ENCODE data around the gene TUBB. TPM values are rescaled to one million over a fixed set of nuclear protein-coding genes. Genes with fewer than 3 reads are reported as not detected.

Gene TUBB
- total RNA-seq, 1 experiment from 2014 or later, result 1,719 TPM

DNA sequence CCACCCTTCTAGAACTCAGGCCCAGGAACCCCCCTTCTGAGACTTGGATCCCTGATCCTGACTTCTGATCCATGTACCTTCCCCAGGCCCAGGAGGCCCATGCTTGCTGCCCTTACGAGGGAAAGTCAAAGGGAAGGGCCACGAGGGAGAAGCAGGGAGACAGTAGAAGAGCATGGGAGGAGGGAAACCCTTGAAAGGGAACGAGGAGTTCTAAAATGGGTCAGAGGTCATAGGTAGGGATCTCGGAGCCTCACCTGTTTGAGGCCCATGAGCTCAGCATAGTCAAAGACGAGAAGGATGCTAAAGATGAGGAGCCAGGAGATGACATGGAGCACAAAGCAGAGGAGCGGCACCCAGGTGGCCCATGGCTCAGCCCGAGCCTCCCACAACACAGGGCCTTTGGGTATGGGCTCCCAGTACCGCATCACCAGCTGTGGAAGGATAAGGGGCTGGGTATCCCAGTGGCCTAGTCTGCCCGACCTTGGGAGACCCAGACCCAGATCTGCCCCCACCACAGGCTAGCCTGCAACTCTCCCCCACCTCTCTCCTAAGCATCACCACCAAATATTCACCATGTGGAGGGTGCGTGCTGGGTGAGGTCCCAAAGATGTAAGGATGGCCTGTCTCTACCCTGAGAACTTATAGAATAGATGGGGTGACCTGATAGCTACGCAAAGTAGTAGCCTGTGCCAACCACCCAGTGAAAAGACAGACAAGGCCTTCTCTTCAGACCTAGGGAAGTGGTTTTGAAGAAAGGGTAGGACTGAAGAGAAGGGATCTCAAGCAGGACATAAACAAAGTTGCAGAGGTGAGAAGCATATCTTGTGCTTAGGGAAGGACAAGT lies 30.9 kb upstream of the TUBB start:
- Histone ChIP-seq H2BK20ac (ENCODE audit: low read depth, low read length, poor library complexity, severe bottlenecking) (no peak overlapping the region), H2BK5ac (ENCODE audit: insufficient read length, low read length) (no peak overlapping the region), H2AK5ac (ENCODE audit: insufficient read length, low read length) (no peak overlapping the region), H3K23me2 (ENCODE audit: insufficient read length, low read depth, low read length, poor library complexity, severe bottlenecking) (peaks cover 29% of the 10 kb centered on the region), H4K8ac (replicated peaks; ENCODE audit: insufficient read length, low read depth, low read length) (no peak overlapping the region), H4K20me1 (ENCODE audit: control insufficient read depth, insufficient read depth, insufficient read length) (no peaks in the 10 kb centered on the region), H3K79me1 (ENCODE audit: insufficient read depth, low read depth, low read length, poor library complexity, severe bottlenecking) (no peaks in the 10 kb centered on the region), H3K18ac (ENCODE audit: insufficient read length, low read depth, low read length) (no peak overlapping the region), H3T11ph (ENCODE audit: low read length) (no peak overlapping the region), H2AFZ (ENCODE audit: low read length) (no peak overlapping the region), H3K79me2 (ENCODE audit: insufficient read depth, low read length) (peaks cover 2% of the 10 kb centered on the region; the same call in 1 of the 2 replicates), H2BK120ac (ENCODE audit: low read depth, low read length, poor library complexity, severe bottlenecking) (no peak overlapping the region), H3K4ac (ENCODE audit: low read depth, low read length) (no peak overlapping the region), H3K27me3 (ENCODE audit: insufficient read depth, low read length) (no peaks in the 10 kb centered on the region), H3K9ac (ENCODE audit: extremely low read depth, insufficient read length, low read length) (no peak overlapping the region), H4K91ac (ENCODE audit: insufficient read length, low read depth, low read length) (no peak overlapping the region), H3K27ac (ENCODE audit: insufficient read length, low read depth, low read length) (no peak overlapping the region), H3K23ac (ENCODE audit: insufficient read length, low read depth, low read length) (no peak overlapping the region), H3K14ac (ENCODE audit: insufficient read depth, low read length) (no peak overlapping the region), H2BK15ac (ENCODE audit: low read depth, low read length) (no peak overlapping the region), H3K4me2 (ENCODE audit: insufficient read depth, insufficient read length, low read length) (peak overlapping the region; percentile 89), H4K5ac (ENCODE audit: insufficient read length, low read depth, low read length) (no peak overlapping the region), H2BK12ac (ENCODE audit: insufficient read length, low read depth, low read length) (no peak overlapping the region), H3K4me1 (ENCODE audit: insufficient read depth, low read length) (peaks cover 3% of the 10 kb centered on the region; the same call in 1 of the 2 replicates), H3K56ac (ENCODE audit: insufficient read length, low read depth, low read length) (no peak overlapping the region), H3K9me3 (ENCODE audit: control insufficient read depth, low read depth, low read length) (no peaks in the 10 kb centered on the region)
- Mint-ChIP-seq H3K9me3 (no peaks in the 10 kb centered on the region), H3K4me1 (peaks cover 50 to 54% of the 10 kb centered on the region in 2 experiments), H3K27me3 (ENCODE audit: low read depth) (peaks cover 3% of the 10 kb centered on the region; the same call in 1 of the 2 replicates), H3K36me3 (ENCODE audit: insufficient read depth in 1 of 3, low read depth in 3 of 3) (peaks cover 4 to 22% (median 15%) of the 10 kb centered on the region in 3 experiments; a peak in 5 of 7 replicates), H3K27ac (no peak overlapping the region), H3K4me3 (peak overlapping the region; percentile 88 to 90)
- no peak for TF ChIP-seq CTCF (conservative IDR thresholded peaks at IDR 0.05)
- no peak for DNase-seq
- no CpG with 5 or more reads among the region's 11 CpGs for WGBS (ENCODE audit: extremely low coverage, insufficient read length, low lambda C conversion rate)
